ENCODE data around the gene RPS19.

- peak; percentile 39 to 74 (median 68) for TF ChIP-seq CTCF (IDR thresholded peaks at IDR 0.05)
- no peak for TF ChIP-seq POLR2A (IDR thresholded peaks at IDR 0.05)
Observed at GRCh38 chr19:41872775-41873647, 13.0 kb downstream of the RPS19 start.

All from esophagus squamous epithelium (tissue), 4 donors.